ENCODE data around the gene EPHB6.
A peak's percentile ranks its signal among the peaks of the same experiment; 100 is the strongest.

EPHB6 gene

DNA sequence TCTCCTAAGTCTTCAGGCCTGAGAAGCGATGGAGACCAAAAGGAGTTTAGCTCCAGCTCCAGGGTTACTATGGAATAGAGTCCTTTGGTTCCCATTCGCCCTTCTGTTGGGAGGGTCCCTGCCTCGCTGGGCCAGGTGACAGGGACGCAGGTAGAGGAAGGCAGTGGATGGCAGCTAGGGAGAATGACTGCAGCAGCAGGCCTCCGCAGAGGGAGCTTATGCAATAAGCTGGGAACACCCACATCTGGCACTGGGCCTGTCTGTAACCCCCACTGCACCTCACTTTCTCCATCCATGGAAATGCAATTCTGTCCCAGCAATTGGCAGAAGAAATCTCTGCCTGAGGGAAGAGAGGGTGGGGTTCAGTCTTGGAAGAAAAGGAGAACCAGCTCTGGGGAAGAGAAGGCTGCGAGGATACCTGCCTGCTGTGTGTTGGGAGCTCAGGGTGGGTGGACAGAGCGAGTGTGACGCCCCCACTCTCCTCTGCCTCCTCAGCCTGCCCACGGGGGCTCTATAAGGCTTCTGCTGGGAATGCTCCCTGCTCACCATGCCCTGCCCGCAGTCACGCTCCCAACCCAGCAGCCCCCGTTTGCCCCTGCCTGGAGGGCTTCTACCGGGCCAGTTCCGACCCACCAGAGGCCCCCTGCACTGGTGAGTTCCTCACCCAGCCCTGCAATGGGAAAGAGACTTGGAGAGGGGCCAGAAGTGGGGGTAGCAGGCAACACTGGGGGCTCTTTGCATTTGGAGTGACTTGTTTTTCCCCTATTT is 10.3 kb downstream of the EPHB6 start:
- DNase-seq: no peak

DNA sequence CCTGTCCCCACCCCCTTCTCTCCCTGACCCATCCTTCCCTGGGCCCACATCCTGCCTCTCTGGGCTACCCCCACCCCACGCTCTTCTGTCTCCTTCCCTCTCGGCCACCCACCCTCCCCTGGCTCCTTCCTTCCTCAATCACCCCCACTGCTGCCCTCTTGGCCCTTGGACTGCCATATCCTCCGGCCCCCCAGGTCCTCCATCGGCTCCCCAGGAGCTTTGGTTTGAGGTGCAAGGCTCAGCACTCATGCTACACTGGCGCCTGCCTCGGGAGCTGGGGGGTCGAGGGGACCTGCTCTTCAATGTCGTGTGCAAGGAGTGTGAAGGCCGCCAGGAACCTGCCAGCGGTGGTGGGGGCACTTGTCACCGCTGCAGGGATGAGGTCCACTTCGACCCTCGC is 10.9 kb downstream of the EPHB6 start:
- no peak for DNase-seq

DNA sequence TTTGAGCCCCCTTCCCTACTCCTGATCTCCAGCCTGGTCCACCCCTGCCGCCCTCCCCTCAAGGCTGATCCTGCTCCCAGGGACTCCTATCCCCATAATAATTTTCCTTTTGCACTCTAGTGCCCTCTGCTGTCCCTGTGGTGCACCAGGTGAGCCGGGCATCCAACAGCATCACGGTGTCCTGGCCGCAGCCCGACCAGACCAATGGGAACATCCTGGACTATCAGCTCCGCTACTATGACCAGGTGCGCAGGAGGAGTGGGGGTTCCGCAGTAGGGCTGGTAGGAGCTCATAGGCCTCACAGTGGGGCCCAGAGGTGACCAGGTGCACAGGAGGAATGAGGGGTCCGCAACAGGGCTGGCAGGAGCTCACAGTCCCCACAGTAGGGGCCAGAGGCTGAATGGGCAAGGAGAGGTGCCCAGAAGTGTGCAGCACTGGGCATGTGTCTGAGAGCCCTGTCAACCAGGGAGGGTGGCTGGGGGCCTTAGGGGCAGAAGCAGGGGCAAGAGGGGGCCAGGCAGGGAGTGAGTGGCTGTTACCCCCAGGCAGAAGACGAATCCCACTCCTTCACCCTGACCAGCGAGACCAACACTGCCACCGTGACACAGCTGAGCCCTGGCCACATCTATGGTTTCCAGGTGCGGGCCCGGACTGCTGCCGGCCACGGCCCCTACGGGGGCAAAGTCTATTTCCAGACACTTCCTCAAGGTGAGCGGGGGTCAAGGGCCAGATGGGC is 11.7 kb downstream of the EPHB6 start:
- DNase-seq: peak in 1 of 2 donors; percentile 15

DNA sequence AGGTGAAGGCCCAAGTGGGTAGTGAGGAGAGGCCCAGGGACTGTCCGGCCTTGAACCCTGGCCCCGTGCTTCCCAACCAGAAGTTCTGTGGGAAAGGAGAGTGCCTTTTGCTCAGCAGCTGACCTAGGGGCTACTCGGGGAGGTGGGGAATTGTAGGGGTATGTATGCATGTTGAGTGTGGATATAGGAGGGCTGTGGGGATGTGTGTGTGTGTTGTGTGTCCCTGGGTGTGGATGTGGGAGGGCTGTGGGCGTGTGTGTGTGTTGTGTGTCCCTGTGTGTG is 12.2 kb downstream of the EPHB6 start:
- DNase-seq: no peak

DNA sequence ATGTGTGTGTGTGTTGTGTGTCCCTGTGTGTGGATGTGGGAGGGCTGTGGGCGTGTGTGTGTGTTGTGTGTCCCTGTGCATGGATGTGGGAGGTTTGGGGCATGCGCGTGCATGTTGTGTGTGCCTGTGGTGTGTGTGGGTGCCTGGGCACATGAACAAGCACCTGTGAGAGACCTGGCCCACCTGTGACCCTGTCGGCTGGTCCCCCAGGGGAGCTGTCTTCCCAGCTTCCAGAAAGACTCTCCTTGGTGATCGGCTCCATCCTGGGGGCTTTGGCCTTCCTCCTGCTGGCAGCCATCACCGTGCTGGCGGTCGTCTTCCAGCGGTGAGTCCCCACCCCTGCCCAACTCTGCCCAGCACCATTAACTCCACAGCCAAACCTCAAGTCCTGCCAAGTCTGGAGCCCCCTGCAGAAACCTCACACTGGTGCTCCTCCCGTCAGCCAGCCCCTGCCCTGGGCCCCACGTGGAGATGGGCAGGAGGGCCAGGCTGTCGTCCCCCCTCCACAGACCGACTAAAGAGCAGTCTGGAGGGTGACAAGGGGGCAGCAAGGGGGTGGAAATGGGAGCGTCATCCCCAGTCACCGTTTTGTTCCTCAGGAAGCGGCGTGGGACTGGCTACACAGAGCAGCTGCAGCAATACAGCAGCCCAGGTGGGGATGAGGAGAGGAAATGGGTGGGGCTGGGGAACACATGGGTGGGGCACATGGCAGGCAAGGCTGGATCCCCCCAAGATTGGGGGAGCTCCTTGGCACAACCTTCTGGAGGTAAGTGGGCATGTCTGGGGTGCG is 12.7 kb downstream of the EPHB6 start:
- no peak for DNase-seq

DNA sequence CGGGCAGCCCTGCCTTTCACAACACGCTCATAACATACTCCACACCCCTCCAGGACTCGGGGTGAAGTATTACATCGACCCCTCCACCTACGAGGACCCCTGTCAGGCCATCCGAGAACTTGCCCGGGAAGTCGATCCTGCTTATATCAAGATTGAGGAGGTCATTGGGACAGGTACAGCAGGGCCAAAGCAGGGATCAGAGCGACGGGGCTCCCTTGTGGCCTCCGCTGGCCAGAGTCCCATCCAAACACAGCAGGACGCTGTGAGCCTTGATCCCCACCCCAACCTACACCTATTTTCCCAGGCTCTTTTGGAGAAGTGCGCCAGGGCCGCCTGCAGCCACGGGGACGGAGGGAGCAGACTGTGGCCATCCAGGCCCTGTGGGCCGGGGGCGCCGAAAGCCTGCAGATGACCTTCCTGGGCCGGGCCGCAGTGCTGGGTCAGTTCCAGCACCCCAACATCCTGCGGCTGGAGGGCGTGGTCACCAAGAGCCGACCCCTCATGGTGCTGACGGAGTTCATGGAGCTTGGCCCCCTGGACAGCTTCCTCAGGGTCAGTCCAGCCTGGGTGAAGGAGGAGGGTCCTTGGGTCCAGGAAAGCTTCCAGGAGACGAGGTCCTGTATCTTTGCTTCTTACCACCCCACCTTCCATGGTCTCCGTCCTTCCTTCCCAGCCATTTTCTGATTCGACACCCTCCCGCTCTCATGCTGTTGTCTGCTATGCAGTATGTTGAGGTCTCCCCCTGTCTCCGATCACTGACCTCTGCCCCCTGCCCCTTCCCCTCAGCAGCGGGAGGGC is 13.5 kb downstream of the EPHB6 start:
- DNase-seq: no peak

DNA sequence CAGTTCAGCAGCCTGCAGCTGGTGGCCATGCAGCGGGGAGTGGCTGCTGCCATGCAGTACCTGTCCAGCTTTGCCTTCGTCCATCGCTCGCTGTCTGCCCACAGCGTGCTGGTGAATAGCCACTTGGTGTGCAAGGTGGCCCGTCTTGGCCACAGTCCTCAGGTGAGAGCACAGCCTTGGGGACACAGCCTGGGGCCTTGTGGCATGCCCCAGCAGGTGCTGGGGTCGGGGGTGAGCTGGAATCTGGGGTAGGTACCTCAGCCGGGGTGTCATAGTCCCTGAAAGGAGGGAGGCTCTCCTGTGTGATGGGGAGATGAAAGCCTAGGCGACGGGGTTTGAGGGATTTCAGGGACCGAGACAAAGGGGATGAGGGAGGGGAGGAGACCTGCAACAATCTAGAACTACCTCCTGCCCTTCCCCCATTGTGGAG is 14.1 kb downstream of the EPHB6 start:
- DNase-seq: no peak

DNA sequence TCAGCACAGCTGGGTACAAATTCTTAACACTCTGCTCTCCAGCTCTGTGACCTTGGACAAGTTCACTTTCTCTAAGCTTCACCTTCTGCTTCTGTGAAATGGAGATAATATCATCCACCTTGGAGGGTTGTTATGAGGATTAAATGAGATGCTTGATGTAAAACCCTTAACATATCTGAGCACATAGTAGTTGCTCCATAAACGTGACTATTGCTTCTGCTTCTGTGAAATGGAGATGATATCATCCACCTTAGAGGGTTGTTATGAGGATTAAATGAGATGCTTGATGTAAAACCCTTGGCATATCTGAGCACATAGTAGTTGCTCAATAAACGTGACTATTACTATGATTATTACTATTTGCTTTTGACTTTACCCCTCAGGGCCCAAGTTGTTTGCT is 14.6 kb downstream of the EPHB6 start:
- no peak for DNase-seq

DNA sequence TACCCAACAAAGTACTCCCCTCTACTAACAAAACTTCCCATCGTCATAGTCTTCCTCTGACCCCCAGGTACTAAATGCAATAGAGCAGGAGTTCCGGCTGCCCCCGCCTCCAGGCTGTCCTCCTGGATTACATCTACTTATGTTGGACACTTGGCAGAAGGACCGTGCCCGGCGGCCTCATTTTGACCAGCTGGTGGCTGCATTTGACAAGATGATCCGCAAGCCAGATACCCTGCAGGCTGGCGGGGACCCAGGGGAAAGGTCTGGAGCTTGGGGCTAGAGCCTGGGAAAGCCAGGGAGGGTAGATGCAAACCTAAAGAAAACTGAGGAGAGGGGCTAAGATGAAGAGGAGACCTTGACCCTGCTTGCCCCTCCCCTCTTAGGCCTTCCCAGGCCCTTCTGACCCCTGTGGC is 15.3 kb downstream of the EPHB6 start:
- DNase-seq: no peak

DNA sequence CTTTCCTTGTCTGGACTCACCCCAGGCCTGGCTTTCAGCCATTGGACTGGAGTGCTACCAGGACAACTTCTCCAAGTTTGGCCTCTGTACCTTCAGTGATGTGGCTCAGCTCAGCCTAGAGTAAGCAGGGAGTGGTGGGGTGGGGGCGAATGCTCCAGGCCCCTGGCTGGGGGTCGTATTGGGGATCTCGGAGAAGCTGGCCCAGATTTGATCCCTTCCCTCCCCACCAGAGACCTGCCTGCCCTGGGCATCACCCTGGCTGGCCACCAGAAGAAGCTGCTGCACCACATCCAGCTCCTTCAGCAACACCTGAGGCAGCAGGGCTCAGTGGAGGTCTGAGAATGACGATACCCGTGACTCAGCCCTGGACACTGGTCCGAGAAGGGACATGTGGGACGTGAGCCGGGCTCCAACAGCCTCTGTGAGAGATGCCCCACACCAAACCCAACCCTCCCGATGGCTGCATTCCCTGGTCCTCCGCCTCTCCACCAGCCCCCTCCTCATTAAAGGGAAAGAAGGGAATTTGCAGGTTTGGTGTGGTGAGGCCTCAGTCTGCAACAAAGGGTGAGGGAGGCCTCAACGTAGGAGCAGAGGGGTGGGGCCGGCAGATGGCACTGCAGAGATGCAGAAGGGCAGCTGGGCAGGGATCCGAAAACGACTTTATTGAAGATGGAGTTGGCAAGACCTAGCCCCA is 15.8 kb downstream of the EPHB6 start:
- no peak for DNase-seq

DNA sequence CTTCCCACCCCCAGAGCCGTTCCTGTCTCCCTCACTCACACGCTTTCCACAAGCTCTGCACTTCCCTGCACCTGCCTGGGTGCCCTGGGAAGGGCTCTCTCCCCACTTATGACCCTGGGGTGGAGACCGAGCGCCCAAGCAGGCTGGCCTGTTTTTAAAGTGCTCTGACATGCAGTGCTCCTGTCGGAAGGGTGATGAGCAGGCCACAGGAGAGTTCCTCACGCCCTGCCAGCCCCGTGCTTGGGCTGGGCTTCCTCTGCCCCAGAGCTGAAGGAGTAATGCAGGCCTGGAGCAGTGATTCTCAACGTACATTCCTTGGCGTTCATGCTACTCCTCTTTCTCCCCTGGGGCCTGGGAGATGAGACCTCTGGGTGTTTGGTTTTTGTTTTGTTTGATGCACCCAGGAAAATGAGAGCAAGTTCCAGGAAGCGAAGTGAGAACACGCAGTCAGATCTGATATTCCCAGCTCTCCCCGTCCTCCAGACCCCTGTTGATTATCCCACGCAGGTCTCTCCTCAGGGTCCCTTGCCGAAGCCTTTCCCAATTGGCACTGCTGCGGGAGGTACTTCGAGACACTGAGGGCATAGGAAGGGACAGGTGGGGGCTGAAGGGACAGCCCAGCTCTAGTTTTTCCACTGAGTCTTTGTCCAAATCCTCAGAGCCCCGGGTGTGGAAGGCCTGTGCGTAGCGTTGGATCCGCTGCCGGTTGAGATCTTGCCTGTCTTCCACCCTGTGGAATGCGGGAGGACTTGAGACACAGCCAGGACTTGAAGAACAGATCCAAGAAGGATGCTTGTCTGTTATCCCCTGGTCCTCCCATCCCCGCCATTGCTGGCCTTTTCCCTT is 16.6 kb downstream of the EPHB6 start:
- no peak for DNase-seq

DNA sequence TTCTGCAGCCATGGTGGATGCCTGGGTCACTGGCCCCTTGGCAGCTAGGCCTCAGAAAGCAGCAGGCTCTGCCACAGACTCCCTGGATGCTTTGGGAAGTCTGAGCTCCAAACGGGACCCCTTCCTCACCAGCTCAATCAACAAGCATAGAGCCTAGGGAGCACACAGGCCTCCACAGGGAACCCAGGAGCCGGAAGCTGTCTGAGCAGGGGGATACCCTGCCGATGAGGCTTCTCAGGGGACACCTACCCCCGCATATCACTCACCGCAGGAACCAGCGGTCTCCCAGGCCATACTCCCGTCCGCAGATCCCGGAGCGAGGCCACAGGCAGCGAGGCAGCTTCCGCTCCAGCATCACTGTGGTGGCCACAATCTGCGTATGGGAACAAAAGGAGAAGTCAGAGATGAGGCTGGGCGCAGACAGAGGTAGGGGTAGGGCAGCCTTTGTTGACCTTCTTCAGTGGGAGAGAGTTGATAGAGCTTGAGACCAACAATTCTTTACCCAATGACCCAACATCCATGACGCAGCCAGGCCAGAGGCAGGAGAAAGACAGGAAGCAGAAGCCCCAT is 17.3 kb downstream of the EPHB6 start:
- DNase-seq: no peak

DNA sequence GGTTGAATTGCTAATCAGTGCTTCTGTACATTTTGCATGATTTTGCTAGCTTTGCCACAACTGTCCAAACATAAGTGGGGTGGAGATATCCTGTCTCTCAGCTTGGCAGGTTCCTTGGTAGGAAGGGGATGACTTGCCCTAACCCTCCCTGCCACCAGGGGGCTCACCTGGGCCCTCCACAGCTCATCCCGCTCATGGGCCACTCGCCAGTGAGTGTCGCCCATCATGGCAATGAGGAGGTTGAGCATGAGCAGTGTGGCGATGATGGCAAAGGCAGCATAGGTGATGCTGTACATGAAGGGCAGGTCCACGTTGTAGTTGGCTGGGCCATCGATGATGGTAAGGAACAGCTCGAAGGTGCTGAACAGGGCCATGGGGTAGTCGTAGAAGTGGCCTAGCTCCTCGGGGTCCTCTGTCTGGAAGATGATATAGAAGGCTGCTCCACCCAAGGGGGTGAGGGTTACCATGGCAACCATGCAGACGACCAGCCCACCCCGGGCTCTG is 18.5 kb downstream of the EPHB6 start:
- peak; percentile 23 to 44 for DNase-seq

DNA sequence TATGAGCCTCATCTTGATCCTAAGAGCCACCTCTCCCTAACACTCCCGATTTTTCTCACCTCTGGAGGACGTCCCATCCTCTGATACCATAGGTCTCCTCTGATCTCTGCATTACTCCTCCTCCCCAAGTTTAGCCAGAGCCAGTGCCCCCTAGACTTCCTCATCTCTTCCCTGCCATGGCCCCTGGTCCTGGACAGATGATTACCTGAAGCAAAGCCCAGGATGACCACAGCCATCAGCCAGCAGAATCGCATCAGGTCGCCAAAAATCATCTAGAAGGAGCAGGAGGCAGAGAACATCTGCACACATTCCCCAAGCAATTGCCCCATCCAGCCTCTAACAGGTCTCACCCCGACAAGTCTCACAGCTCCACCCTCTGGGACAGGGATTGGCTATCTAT is 19.0 kb downstream of the EPHB6 start:
- DNase-seq: no peak

DNA sequence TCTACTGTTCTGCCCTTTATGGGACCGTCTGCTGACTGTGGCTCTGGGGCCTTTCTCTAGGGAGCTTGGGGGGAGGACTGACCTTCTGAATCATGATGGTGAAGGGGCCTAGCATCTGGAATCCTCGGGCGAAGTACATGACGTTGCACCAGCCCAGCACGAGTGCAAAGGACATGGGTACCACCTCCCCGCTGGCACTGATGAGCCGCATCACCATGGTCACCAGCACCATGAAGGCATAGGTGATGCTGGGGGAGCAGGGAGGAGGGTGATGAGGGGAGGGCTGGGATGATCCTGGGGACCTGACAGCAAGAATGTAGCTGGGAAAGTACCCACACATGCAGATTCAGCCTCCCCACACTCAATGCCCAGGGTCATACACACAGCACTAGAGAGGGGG is 19.5 kb downstream of the EPHB6 start:
- no peak for DNase-seq

DNA sequence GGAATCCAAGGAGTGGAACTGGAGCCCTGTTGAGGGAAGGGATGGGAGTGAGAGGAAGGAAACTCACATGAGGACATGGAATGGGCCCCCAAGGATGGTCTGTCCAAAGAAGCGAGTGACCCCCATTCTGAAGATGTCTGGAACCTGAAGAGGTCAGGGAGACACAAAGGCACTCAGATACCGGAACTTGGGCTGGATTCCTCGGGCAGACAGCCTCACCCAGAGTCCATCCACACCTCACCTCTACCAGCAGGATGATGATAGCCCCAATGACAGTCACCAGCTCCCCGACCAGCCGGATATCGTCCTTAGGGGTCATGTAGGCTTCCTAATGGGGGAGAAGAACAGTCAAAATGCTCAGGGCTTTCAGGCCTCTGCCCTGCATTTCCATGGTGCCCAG is 20.0 kb downstream of the EPHB6 start:
- no peak for DNase-seq

DNA sequence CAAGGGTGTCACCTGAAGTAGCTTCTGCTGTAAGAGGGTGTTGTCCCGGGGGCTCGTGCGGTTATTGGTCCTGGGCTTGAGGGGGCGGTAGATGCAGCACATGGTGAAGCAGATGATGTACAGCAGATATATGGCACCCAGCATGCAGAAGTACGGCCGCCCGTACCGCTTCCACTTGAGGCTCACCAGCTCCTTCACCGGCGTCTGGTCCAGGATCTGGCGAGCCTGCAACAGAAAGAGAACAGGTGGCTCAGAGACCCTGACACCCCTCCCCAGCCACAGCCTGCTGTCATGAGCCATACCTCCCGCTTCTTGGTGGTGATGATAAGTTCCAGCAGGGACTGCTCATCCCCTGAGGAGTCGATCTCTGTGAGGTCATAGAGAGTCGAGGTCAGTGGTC is 20.6 kb downstream of the EPHB6 start:
- DNase-seq: no peak

DNA sequence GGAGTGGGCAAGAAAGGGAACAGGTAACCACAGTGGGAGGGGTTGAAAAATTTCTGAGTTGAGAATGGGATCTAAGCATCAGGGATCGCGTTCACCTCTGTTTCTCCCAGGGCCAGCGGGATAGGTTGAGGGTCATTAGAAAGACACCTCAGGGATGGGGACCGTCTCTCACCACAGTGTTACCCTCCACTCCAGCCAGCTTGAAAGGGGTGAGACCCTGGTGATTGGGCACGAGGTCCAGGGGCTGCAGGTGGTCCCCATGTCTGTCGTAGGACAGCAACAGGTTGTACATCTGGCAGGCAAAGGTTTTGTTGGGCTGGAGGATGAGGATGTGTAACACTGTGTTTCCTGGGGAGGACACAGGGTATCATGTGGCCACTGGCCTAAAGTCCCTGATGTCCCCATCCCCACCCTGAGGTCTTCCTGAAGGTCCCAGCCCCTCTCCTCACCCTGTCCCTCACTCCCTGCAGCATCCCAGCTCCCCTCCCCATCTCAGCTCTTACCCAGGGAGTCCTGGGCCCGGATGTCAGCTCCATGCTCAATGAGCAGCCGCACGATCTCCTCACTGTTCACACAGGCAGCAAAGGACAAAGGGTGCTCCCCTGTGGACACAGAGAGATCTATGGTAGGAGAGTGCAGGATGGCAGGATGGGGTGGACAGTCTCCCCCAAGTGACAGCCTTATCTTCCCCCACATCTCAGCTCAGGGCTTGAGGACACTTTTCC is 21.5 kb downstream of the EPHB6 start:
- DNase-seq: no peak

DNA sequence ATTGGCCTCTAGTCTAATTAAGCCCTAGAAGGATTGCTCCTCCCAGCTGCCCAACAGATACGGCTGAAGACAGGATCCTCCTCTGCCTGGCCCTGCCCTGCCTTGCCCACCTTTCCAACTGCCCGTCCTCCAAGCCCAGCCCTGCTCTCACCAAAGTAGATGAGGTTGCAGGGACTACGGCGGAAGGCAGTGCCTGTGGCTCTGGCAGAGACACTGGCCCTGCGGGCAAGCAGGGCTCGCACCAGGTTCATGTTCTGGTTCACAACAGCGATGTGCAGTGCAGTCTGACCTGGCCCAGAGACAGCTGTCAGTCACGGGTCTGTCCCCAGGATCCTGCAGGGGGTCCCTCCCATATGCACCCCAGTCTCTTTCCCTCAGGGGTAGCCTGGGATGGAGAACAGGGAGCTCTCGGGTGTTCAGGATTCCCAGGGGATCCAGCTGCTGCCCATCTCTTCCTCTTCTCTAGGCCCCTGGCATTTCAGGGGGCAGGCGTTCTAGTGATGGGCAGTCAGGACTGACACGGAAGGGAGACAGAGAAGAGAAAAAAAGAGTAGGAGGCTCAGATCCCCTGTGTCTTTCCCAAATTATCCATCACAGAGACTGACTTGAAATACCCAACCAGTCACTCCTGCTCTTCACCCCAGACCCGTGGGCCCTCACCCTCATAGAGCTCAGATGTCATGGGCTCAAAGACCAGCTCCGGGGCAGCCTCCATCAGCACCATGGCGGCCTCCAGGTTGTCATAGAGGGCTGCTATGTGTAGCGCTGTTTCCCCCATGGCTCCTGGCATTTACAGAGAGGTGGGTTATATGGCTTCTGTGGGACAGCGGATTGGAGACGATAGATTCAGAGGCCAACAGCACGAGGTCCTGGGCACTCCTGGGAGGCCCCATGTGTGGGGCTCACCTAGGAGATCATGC is 22.4 kb downstream of the EPHB6 start:
- no peak for DNase-seq

Measured in stimulated activated CD4-positive, alpha-beta T cell treated with anti-CD3 and anti-CD28 coated beads, Interleukin-2, amount 100 ng/mL, for 48 hours (primary cell).